HEK293 (cell line): Measurements from ENCODE around the gene TPRA1.

ENCODE experiments used
- CTCF ChIA-PET: fragments of 350-600 bp; formaldehyde crosslinking; extraction: SDS; loops from one replicate; lab custom pipeline; 2021; ENCODE audit warnings: antibody characterized with exemption; lab: Yijun Ruan, JAX
- POLR2A ChIA-PET: fragments of 300-600 bp; formaldehyde crosslinking; extraction: SDS; loops from one replicate; lab custom pipeline; 2020; ENCODE audit warnings: antibody characterized with exemption, inconsistent platforms; lab: Yijun Ruan, JAX
- H3K27ac ChIP-seq: fragments of 200-500 bp; sonication (Bioruptor generic); 2 replicates; pipeline ENCODE4 v1.5.1; 2014; ENCODE audit warnings: low read depth, low read length, control low read depth, inconsistent platforms; ENCODE audit errors: extremely low read depth
- H3K36me3 ChIP-seq, 2 experiments: fragments of 200-500 bp in 1 of 2; sonication (Bioruptor generic) in 1 of 2; 1 replicate in 1 of 2; 2 replicates in 1 of 2; pipeline ENCODE4 v1.5.1; 2014 to 2017; ENCODE audit warnings: inconsistent platforms in 2 of 2, low read length in 2 of 2; ENCODE audit not compliant: control insufficient read depth in 2 of 2, insufficient read depth in 1 of 2
- H3K4me1 ChIP-seq: fragments of 200-500 bp; sonication (Bioruptor generic); 2 replicates; pipeline ENCODE4 v1.5.1; 2014; ENCODE audit warnings: mild to moderate bottlenecking, low read length, inconsistent platforms; ENCODE audit not compliant: control insufficient read depth, insufficient read depth
- H3K4me3 ChIP-seq: 2 replicates; pipeline ENCODE4 v1.5.1; 2011; ENCODE audit warnings: low read depth, mild to moderate bottlenecking, control low read depth, low read length, moderate library complexity
- H3K9me3 ChIP-seq: fragments of 200-500 bp; sonication (Bioruptor generic); 2 replicates; pipeline ENCODE4 v1.5.1; 2014; ENCODE audit warnings: low read depth, low read length, inconsistent platforms; ENCODE audit not compliant: control insufficient read depth, insufficient read depth
- HOXD13 ChIP-seq: sonication (generic); formaldehyde crosslinking; IDR thresholded peaks from 2 replicates; pipeline ENCODE4 v1.8.0; 2022; ENCODE audit warnings: missing genetic modification reagents, borderline replicate concordance
- PRDM1 ChIP-seq: fragments of 450-650 bp; formaldehyde crosslinking; IDR thresholded peaks from 2 replicates; pipeline ENCODE4; 2016; ENCODE audit warnings: missing biosample characterization, missing genetic modification characterization
- SETDB1 ChIP-seq: IDR thresholded peaks from one replicate; pipeline ENCODE4 v1.6.1; 2017; ENCODE audit warnings: mild to moderate bottlenecking, low read length, moderate library complexity, mixed read lengths; ENCODE audit not compliant: insufficient read length
- SP7 ChIP-seq: fragments of 450-650 bp; formaldehyde crosslinking; IDR thresholded peaks from 2 replicates; pipeline ENCODE4 v1.5.1; 2016; ENCODE audit warnings: missing biosample characterization, missing genetic modification characterization
- YY2 ChIP-seq: fragments of 450-650 bp; formaldehyde crosslinking; IDR thresholded peaks from 2 replicates; pipeline ENCODE4 v1.5.1; 2016; ENCODE audit warnings: missing biosample characterization, missing genetic modification characterization
- ZBTB11 ChIP-seq: fragments of 450-650 bp; formaldehyde crosslinking; conservative IDR thresholded peaks from 2 replicates; pipeline ENCODE4 v1.5.1; 2016; ENCODE audit warnings: low read depth, missing biosample characterization, missing genetic modification characterization
- ZBTB20 ChIP-seq: fragments of 450-650 bp; formaldehyde crosslinking; IDR thresholded peaks from 2 replicates; pipeline ENCODE4 v1.5.1; 2016; ENCODE audit warnings: missing biosample characterization, missing genetic modification characterization
- ZBTB6 ChIP-seq: fragments of 450-650 bp; formaldehyde crosslinking; IDR thresholded peaks from 2 replicates; pipeline ENCODE4 v1.5.1; 2017; ENCODE audit warnings: missing biosample characterization, missing genetic modification characterization
- ZEB2 ChIP-seq: fragments of 450-650 bp; formaldehyde crosslinking; IDR thresholded peaks from 2 replicates; pipeline ENCODE4 v1.5.1; 2016; ENCODE audit warnings: missing biosample characterization, missing genetic modification characterization
- ZIC2 ChIP-seq: fragments of 450-650 bp; formaldehyde crosslinking; IDR thresholded peaks from 2 replicates; pipeline ENCODE4 v1.5.1; 2016; ENCODE audit warnings: missing biosample characterization, missing genetic modification characterization
- ZNF19 ChIP-seq: fragments of 450-650 bp; formaldehyde crosslinking; IDR thresholded peaks from 2 replicates; pipeline ENCODE4; 2016; ENCODE audit warnings: missing biosample characterization, missing genetic modification characterization, low read depth
- ZNF518A ChIP-seq: fragments of 450-650 bp; formaldehyde crosslinking; conservative IDR thresholded peaks from 2 replicates; pipeline ENCODE4 v1.5.1; 2016; ENCODE audit warnings: low read depth, missing biosample characterization, missing genetic modification characterization
- ZNF600 ChIP-seq: fragments of 450-650 bp; formaldehyde crosslinking; IDR thresholded peaks from 2 replicates; pipeline ENCODE4 v1.5.1; 2016; ENCODE audit warnings: missing biosample characterization, missing genetic modification characterization
- ZNF654 ChIP-seq: fragments of 450-650 bp; formaldehyde crosslinking; IDR thresholded peaks from 2 replicates; pipeline ENCODE4 v1.5.1; 2016; ENCODE audit warnings: low read depth, missing biosample characterization, missing genetic modification characterization
- ZNF76 ChIP-seq: fragments of 450-650 bp; formaldehyde crosslinking; IDR thresholded peaks from 2 replicates; pipeline ENCODE4; 2016; ENCODE audit warnings: low read depth, missing biosample characterization, missing genetic modification characterization, borderline replicate concordance
- ZNF776 ChIP-seq: fragments of 450-650 bp; formaldehyde crosslinking; IDR thresholded peaks from 2 replicates; pipeline ENCODE4 v1.5.0; 2017; ENCODE audit warnings: missing biosample characterization, missing genetic modification characterization, borderline replicate concordance

TPRA1 gene

GRCh38 chr3:127568586-127568985 is 21.9 kb downstream of the TPRA1 start:
- no peaks in the 10 kb centered on the region for H3K4me1 ChIP-seq
- POLR2A ChIA-PET = no interaction called here
- no peaks in the 10 kb centered on the region for H3K9me3 ChIP-seq
- TF ChIP-seq YY2 (tag by site-specific recombination) = no peak
- TF ChIP-seq ZIC2 = no peak
- TF ChIP-seq SP7 = no peak
- no peak for TF ChIP-seq ZNF600
- TF ChIP-seq ZNF76 (tag by site-specific recombination) = no peak
- TF ChIP-seq HOXD13 (CRISPR knock-in tag) = no peak
- no peak overlapping the region for H3K27ac ChIP-seq
- no peak overlapping the region for H3K4me3 ChIP-seq
- peaks cover 0 to 35% of the 10 kb centered on the region in 2 experiments; a peak in 1 of 3 replicates for H3K36me3 ChIP-seq
- CTCF ChIA-PET = no interaction called here

- ChIA-PET POLR2A (no interaction called here), CTCF (interaction anchor here (0.6 to 3.0 kb wide), 2 partner anchors 8 to 927 kb away, joined by 3 to 17 read pairs; no protein-coding TSS in a partner anchor)
- H3K4me3 ChIP-seq = no peak overlapping the region
- no peaks in the 10 kb centered on the region for H3K4me1 ChIP-seq
- TF ChIP-seq ZBTB20 = no peak
- TF ChIP-seq ZIC2 = peak; percentile 35; the same call in 1 of the 2 replicates
- TF ChIP-seq ZNF19 (tag by site-specific recombination) = no peak
- no peaks in the 10 kb centered on the region for H3K9me3 ChIP-seq
- H3K27ac ChIP-seq = no peak overlapping the region
- H3K36me3 ChIP-seq = peaks cover 0 to 17% of the 10 kb centered on the region in 2 experiments; a peak in 1 of 3 replicates
Observed at GRCh38 chr3:127566833-127567232, 23.7 kb downstream of the TPRA1 start.

GRCh38 chr3:127565711-127566110 is 24.8 kb downstream of the TPRA1 start:
- ChIA-PET POLR2A (interaction anchor here (1.2 kb wide), 1 partner anchor 598 kb away, joined by 3 read pairs; no protein-coding TSS in a partner anchor), CTCF (interaction anchor here (0.9 to 3.0 kb wide), 2 partner anchors 9 to 18 kb away, joined by 3 to 17 read pairs; no protein-coding TSS in a partner anchor)
- H3K36me3 ChIP-seq = peaks cover 0 to 7% of the 10 kb centered on the region in 2 experiments; a peak in 1 of 3 replicates
- TF ChIP-seq ZNF776 (tag by site-specific recombination) = no peak
- peak; percentile 17; the same call in 1 of the 2 replicates for TF ChIP-seq ZBTB6 (tag by site-specific recombination)
- no peak overlapping the region for H3K27ac ChIP-seq
- H3K4me3 ChIP-seq = no peak overlapping the region
- H3K9me3 ChIP-seq = no peaks in the 10 kb centered on the region
- H3K4me1 ChIP-seq = no peaks in the 10 kb centered on the region

- ChIA-PET POLR2A (no interaction called here), CTCF (no interaction called here)
- no peak overlapping the region for H3K4me3 ChIP-seq
- H3K9me3 ChIP-seq = no peaks in the 10 kb centered on the region
- no peak overlapping the region for H3K27ac ChIP-seq
- no peaks in the 10 kb centered on the region for H3K36me3 ChIP-seq
- H3K4me1 ChIP-seq = no peaks in the 10 kb centered on the region
- TF ChIP-seq ZNF518A (tag by site-specific recombination) (peak; percentile 68), PRDM1 (tag by site-specific recombination) (0 out of 2 replicates have a peak, but pooled peaks have one; percentile 51), ZBTB11 (peak; percentile 96), ZEB2 (no peak), ZNF654 (no peak), SETDB1 (peak; percentile 75)
Observed at GRCh38 chr3:127560051-127560787, 30.3 kb downstream of the TPRA1 start.
